ENCODE measurements around the gene TNFSF10. TPM values are rescaled to one million over a fixed set of nuclear protein-coding genes. Genes with fewer than 3 reads are reported as not detected.

TNFSF10 gene
- total RNA-seq, 1 donor from 2014 or later, result 94.1 TPM

DNA sequence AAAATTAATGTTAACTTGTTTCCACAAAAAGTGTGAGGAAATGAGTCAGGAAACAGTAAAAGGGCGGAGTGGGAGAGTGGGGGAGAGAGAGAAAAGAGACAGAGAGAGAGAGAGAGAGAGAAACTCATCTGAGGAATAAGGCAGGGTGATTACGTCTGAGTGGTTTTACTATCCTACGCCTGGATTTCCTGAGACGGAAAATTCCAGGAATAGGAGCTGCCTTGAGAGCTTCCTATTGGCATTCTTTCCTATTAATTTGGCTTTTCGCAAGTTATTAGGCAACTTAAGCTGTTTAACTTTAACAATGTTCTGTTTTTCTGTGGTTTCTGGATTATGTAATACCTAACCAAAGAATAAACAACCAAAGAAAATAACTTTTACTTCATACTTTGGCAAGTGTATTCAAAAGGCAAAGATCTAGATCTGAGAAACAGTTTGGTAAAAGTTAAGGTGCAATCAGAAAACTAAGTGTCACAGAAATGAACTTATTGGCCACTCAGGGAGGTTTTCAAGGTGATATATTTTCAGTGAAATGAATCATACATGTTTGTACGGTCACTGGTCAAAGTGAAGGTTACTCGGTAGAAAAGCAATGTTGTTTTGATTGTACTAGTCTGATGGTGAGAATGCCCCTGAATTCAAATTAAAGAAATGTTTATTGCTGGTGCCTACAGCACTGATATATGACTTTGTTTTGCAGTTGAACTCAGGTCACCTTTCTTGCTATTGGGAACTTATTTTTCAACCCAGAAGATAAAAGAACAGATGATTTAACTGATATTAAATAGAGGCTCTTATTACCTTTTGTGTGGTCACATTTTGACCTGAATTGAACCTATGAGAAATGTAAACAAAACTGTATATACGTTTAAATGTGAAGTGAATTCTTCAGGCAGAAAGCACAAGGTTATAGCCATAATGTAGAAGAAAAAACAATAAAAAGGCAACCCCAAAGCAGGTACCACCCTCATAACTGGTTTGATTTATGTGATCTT is 39.9 kb upstream of the TNFSF10 start:
- TF ChIP-seq CTCF (IDR thresholded peaks at IDR 0.05; ENCODE audit: unreplicated experiment), result no peak
- H3K4me3 Mint-ChIP-seq (ENCODE audit: unreplicated experiment), result no peak overlapping the region
- no peaks in the 10 kb centered on the region for H3K9me3 Mint-ChIP-seq (ENCODE audit: unreplicated experiment)
- peak; percentile 18 for DNase-seq (ENCODE audit: low spot score)
- H3K36me3 Mint-ChIP-seq (ENCODE audit: low read depth, unreplicated experiment), result no peaks in the 10 kb centered on the region
- peak overlapping the region; percentile 98 for H3K27ac Mint-ChIP-seq (ENCODE audit: unreplicated experiment)
- no peaks in the 10 kb centered on the region for H3K27me3 Mint-ChIP-seq (ENCODE audit: unreplicated experiment)
- peaks cover 24% of the 10 kb centered on the region for H3K4me1 Mint-ChIP-seq (ENCODE audit: unreplicated experiment)

- Mint-ChIP-seq H3K4me3 (ENCODE audit: unreplicated experiment) (no peak overlapping the region), H3K4me1 (ENCODE audit: unreplicated experiment) (peaks cover 27% of the 10 kb centered on the region), H3K27me3 (ENCODE audit: unreplicated experiment) (no peaks in the 10 kb centered on the region), H3K27ac (ENCODE audit: unreplicated experiment) (peak overlapping the region; percentile 80), H3K36me3 (ENCODE audit: low read depth, unreplicated experiment) (no peaks in the 10 kb centered on the region), H3K9me3 (ENCODE audit: unreplicated experiment) (no peaks in the 10 kb centered on the region)
- no peak for TF ChIP-seq CTCF (IDR thresholded peaks at IDR 0.05; ENCODE audit: unreplicated experiment)
- no peak for DNase-seq (ENCODE audit: low spot score)
These were observed 38.8 kb upstream of the TNFSF10 start for GRCh38 chr3:172561897-172562640.

GRCh38 chr3:172560586-172560985 is 37.4 kb upstream of the TNFSF10 start:
- H3K4me3 Mint-ChIP-seq (ENCODE audit: unreplicated experiment), result no peak overlapping the region
- TF ChIP-seq CTCF (IDR thresholded peaks at IDR 0.05; ENCODE audit: unreplicated experiment), result no peak
- no peak overlapping the region for H3K27ac Mint-ChIP-seq (ENCODE audit: unreplicated experiment)
- H3K27me3 Mint-ChIP-seq (ENCODE audit: unreplicated experiment), result no peaks in the 10 kb centered on the region
- H3K36me3 Mint-ChIP-seq (ENCODE audit: low read depth, unreplicated experiment), result no peaks in the 10 kb centered on the region
- no peaks in the 10 kb centered on the region for H3K9me3 Mint-ChIP-seq (ENCODE audit: unreplicated experiment)
- no peak for DNase-seq (ENCODE audit: low spot score)
- H3K4me1 Mint-ChIP-seq (ENCODE audit: unreplicated experiment), result peaks cover 27% of the 10 kb centered on the region

DNA sequence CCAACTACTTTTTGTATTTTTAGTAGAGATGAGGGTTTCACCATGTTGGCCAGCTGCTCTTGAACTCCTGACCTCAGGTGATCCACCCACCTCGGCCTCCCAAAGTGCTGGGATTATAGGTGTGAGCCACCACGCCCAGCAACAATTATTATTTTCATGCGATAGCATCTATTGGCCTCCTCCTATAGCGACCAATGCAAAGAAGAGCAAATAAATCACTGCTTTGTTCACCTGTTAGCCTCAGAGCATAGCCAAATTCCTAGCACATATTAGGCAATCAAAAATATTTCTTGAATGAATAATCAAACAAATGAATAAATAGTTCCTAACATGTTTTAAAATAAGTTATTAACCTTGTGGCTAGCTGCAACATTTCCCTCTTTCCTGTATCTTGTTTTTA is 36.8 kb upstream of the TNFSF10 start:
- Mint-ChIP-seq H3K36me3 (ENCODE audit: low read depth, unreplicated experiment) (no peaks in the 10 kb centered on the region), H3K9me3 (ENCODE audit: unreplicated experiment) (no peaks in the 10 kb centered on the region), H3K4me1 (ENCODE audit: unreplicated experiment) (peaks cover 27% of the 10 kb centered on the region), H3K4me3 (ENCODE audit: unreplicated experiment) (no peak overlapping the region), H3K27me3 (ENCODE audit: unreplicated experiment) (no peaks in the 10 kb centered on the region), H3K27ac (ENCODE audit: unreplicated experiment) (no peak overlapping the region)
- DNase-seq (ENCODE audit: low spot score), result no peak
- no peak for TF ChIP-seq CTCF (IDR thresholded peaks at IDR 0.05; ENCODE audit: unreplicated experiment)

Data from endothelial cell (in vitro differentiated cells).